ENCODE measurements around the gene EHMT1. TPM values are rescaled to one million over a fixed set of nuclear protein-coding genes. Genes with fewer than 3 reads are reported as not detected.

Gene EHMT1
- total RNA-seq, 1 donor from 2014 or later = 95.3 TPM

DNA sequence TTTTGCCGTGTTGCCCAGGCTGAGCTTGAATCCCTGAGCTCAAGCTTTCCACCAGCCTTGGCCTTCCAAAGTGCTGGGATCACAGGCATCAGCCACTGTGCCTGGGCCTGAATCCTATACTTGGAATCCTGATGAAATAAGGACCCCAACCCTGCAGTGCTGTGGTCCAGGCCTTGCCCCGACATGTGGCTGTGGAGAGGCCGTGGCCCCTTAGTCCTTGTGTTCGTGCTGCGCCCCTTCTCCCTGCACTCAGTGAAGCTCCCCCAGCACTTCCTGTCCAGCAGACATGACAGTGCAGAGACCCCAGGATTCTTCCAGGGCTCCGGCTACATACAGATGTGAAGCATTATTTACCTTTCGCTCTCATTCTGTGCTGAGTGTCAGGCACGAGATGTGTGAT, 52.9 kb downstream of the EHMT1 start:
- DNase-seq (ENCODE audit: low spot score) = no peak

DNA sequence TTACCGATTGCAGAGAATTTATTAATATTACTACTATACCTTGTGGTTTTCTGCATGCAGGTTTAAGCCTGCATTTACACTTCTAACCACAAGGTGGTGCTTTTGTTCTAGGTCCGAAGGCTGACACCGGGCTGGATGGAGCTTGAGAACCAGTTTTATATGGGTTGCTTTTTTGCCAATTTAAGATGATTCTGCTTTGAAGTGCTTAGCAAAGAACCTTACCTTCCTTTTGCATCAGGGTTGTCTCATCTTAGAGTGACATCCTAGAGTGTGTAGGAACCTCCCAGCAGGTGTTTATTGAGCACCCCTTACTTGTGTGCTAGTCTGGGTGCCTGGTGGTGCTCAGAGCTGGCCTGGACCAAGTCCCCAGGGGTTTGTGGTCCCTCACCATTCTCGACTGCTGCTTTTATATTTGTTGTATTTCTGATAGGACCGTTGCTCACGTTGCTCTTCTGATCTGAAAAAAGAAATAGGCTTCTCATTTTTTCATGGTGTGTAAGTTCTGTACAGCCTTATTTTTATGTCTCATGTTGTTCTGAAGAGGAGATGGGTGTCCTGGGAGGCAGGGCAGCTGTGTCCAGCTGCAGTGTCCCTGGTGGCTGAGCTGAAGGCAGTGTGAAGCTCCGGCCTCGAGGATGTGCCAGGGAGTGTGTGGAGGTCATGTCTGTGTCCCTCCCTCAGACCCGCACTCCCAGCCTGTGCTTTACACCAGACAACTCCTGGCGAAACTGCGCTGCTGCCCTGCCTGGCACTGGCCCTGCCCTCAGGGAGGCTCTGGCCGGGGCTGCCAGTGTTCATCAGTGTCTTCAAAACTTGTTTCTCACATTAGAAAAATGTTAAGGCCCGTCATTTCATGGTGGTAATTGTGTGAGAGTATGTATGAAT, 54.3 kb downstream of the EHMT1 start:
- DNase-seq (ENCODE audit: low spot score) = no peak

DNA sequence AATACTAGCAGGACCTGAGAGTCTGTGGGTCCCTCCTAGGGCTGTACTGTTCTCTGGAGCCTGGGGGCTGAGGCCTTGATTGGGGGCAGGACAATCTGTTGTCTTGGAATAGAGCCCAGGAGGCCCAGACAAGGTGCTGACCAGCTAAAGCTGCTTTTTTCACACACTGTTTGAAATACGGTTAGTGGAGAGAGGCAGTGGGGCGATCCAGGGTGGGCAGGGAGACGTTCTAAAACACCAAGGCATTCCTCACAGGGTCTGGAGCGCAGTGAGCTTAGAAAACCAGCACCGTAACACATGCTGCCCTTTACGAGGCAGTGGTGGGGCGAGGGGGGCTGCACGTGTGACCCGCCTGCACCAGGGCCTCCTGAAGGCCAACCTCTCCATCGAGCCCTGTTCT, 55.1 kb downstream of the EHMT1 start:
- DNase-seq (ENCODE audit: low spot score) = no peak

DNA sequence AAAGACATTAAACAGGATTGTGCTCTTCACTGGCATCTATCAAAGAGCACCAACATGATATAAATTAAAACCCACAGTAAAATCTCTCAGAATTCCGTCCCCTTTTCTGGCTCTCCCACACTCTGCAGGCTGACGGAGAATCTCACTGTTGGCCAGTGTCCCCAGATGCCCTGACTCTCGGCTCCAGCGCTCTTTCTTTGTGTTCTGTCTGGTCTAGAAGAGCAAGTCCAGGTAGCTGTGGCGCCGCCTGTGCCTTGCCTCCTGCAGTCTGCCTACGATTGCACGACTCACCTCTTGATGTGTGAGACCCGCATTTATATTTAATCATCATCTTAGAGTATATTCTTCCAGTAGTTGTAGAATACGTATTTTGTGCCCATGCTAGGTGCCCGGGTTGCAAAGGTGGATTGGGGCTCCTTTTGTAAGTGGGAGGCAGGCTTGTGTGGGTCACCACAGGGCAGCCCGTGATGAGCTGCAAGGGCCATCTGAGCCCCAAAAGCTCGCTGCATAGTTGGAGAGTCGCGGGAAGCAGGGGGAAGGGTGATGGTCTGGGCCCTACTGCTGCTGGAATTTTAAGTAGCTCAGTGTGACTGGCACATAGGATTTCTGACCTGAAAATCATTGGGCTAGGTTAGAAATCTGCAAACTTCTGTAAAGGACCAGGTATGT, 55.6 kb downstream of the EHMT1 start:
- no peak for DNase-seq (ENCODE audit: low spot score)

DNA sequence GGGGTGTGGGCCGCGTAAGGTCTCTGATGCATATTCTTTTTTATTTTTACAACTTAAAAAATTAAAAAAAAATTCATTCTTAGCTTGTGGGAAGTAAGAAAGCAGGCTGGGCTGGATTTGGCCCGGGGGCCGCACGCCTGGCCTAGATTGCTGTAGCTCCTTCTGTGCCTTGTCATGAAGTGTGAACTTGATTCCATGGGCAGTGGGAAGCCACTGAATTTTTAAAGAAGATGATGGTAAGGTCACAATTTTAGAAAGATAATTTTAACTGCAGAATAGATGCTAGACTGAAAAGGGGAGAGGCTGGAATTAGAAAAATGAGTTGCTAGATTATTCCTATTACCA, 56.1 kb downstream of the EHMT1 start:
- no peak for DNase-seq (ENCODE audit: low spot score)

DNA sequence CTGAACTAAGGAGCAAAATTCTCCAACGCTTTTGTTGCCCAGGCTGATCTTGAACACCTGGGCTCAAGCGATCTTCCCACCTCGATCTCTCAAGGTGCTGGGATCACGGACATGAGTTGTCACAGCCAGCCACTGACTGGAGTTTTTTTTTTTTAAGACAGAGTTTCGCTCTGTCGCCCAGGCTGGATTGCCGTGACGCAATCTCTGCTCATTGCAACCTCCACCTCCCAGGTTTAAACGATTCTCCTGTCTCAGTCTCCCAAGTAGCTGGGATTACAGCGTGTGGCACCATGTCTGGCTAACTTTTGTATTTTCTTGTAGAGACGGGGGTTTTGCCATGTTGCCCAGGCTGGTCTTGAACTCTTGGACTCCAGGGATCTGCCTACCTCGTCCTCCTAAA, 58.2 kb downstream of the EHMT1 start:
- no peak for DNase-seq (ENCODE audit: low spot score)

DNA sequence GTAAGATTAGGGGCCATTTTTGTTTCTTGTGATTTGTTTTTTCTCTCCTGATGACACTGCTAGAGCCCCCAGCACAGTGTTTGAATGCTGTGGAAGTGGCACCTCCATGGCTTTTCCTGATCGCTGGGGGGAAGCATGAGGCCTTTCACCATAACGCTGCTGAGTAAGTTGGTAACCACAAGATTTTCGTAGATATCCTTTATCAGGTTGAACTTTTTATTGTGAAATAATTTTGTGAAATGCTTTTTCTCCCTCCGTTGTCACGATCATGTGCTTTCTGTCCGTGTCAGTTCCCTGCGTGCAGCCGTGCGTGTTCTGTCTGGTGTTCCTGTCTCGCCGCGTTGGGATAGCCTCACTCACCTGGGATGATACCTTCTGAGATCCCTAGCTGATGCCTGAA, 59.4 kb downstream of the EHMT1 start:
- no peak for DNase-seq (ENCODE audit: low spot score)

DNA sequence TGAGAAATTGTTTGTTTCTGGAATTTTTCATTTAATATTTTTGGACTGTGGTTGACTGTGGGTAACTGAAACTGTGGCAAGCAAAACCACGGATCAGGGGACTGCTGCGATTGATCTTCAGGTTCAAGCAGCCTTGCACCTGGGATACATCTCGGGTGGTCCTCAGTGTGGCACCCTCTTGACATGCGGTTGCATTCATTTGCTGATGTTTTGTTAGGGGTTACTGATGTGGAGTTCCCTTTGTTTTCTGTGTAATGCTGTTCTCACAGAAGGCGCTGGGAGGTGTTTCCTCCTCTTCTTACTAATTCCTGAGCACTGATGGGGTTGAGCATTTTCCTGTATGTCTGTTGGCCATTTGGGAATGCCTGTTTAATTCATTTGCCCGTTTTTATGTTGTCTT, 60.4 kb downstream of the EHMT1 start:
- DNase-seq (ENCODE audit: low spot score) = no peak

DNA sequence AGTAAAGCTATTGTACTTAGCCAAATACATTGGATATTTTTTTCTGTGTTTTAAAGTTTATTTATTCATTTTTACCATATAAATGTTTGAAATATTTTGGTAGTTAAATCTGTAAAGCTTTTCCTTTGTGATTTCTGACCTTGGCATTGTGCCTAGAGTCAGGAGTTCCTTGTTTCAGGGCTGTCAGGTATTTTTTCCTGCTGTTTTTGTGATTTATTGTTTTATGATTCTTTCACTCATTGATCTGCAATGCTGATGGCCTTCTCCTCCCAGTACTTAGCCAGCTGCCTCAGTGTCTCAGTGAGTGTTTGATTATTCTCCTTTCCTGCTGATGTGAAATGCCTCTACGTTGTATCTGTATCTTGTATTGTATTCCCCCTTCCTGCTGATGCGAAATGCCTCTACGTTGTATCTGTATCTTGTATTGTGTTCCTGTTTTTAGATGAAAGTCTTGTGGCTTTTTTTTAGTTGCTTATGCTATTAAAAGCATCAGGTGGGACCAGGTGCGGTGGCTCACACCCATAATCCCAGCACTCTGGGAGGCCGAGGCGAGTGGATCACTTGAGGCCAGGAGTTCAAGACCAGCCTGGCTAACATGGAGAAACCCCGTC, 61.0 kb downstream of the EHMT1 start:
- no peak for DNase-seq (ENCODE audit: low spot score)

DNA sequence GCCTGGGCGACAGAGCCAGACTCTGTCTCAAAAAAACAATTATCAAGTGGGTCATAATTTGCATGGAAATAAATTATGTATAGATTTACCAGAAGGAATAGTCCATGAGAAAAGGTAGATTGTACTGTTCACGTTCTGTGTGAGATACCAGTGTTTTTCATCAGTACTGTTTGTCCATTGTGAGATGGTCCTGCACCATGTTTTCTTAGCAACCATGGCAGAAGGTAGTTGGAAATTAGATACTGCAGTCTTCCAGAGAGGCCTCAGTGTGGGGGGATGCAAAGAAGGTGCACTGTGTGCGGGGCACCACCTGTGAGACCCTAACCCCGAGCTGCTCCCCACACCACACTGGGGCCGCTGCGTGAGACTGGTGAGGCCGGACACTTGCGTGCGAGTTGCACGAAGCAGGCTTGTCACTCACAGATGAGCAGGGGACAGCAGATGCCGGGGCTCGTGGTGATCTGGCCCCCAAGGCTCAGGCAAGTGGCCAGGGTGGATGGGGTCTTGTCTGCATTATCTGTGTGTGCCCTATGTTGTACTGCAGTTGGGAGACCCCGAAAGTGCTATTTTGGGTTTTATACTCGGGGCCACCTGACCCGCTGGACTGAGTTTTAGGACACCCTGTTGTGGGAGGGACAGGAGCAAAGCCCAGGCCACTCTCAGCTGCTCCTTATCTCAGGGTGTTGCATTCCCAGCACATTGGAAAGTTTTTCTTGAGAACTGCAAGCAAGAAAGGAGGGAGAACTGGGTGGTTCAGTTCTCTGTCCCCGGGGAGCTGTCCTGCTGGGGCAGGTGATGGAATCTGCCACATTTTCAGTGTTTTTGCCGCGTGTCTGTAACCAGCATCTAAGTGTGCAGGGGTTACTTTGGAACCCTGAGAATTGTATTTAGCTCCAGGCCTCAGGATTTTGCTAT, 61.9 kb downstream of the EHMT1 start:
- DNase-seq (ENCODE audit: low spot score) = no peak

DNA sequence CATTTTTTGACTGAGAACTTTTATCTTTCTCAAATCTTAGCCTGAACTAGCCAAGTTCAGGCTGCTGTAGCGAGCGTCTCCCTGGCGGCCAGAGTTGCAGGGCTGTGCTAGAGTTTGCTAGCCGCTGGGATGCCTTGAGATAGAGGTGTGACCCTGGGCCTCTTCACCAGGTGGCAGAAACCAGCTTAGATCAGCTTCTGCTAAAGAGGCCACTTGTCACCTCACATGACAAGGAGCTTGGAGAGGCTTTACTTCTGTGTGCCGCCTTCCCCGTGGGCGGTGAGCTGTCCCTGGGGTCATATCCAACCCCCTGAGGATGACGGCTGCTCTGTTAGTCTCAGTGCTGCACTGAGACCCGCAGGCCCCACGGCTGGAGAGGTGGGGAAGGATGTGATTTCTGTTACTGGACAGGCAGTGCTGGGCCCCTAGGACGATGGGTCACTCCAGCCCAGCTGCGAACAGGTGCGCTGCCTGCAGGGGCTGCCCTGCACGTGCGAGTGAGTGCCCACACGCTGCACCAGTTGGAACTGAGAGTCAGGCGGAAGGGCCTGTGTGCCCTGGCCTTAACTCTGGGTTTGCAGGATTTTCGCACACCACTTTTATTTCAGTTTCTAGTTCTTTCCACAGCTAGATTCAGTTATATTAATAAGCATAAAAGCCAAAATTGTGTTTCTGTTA, 63.8 kb downstream of the EHMT1 start:
- DNase-seq (ENCODE audit: low spot score) = no peak

DNA sequence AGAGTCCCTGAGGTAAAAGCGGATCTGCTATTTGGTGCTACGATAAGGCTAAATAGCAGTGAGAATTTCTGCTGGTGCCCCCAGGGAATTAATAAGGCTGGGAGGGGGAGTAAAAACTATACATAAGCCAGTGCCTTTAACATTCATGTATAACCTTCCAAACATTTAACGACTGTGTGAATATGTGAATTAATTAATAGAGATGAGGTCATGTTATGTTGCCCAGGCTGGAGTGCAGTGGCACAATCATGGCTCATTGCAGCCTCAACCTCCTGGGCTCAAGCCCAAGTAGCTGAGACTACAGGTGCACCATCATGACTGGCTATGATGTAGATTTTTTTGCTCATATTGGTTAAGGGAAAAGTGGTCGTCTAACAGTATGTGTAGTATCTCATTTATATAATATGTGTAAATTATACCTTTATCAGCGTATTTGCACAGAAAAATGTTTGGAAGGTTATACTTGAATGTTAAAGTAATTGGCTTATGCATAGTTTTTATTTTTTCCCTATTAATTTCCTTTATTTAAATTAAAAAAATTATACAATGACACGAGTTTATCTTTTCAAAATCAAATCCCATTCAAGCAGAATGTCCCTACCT, 64.6 kb downstream of the EHMT1 start:
- no peak for DNase-seq (ENCODE audit: low spot score)

DNA sequence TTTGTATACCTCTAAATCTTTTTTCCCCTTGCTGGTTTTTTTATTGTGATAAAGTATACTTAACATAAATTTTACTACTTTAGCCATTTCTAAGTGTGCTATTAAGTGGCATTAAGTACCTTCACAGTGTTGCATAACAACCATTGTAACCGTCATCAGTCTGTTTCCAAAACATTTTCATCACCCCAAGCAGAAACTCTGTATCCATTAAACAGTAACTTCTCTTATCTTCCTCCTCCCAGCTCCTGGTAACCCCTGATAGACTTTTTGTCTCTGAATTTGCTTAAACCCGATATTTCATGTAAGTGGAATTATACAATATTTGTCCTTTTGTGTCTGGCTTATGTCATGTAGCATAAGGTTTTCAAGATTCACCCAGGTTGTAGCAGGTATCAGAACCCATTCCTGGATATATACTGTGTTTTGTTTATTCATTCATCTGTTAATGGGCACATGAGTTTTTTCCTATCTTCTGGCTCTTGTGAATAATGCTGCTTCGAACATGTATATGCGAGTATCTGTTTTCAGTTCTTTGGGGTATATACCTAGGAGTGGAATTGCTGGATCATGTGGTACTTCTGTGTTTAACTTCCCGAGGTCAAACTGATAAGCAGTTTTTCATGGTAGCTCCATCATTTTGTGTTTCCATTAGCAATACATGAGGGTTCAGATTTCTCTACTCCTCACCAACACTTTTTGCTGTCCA, 66.4 kb downstream of the EHMT1 start:
- no peak for DNase-seq (ENCODE audit: low spot score)

DNA sequence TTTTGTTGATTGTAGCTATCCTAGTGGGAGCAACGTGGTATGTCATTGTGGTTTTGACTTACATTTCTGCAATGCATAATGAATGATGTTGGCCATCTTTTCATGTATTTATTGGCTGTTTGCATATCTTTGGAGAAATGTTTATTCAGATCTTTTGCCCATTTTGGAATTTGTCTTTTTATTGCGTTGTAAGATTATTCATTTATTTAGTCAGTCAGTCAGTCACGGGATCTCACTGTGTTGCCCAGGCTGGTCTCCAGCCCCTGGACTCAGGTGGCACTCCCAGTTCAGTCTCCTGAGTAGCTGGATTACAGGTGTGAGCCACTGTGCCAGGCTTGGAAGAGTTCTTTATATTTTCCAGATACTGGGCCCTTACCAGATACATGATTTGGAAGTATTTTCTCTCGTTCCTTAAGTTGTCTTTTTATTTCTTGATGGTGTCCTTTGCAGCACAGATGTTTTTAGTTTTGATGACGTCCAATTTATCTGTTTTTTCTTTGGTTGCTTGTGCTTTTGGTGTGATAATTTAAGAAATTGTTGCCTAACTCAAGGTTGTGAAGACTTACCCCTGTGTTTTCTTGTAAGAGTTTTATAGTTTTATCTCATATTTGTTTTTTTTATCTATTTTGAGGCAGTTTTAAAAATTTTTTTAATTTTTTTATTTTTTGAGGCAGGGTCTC, 67.1 kb downstream of the EHMT1 start:
- DNase-seq (ENCODE audit: low spot score) = no peak

DNA sequence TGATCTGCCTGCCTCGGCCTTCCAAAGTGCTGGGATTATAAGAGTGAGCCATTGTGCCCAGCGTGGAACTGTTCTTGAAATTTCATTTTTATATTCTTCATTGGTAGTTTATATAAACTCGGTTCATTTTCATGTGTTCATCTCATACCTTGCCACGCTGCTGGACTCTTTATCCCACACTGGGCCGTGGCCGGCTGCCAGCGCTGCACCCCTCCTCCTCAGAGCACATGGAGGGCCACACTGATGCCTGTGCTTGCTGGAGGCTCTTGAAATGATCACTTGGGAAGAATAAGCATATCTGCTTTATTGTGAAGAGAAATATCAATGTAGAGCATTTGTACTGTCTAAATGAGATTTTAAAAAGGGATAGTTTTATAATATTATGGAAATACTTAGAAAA, 69.5 kb downstream of the EHMT1 start:
- DNase-seq (ENCODE audit: low spot score) = no peak

DNA sequence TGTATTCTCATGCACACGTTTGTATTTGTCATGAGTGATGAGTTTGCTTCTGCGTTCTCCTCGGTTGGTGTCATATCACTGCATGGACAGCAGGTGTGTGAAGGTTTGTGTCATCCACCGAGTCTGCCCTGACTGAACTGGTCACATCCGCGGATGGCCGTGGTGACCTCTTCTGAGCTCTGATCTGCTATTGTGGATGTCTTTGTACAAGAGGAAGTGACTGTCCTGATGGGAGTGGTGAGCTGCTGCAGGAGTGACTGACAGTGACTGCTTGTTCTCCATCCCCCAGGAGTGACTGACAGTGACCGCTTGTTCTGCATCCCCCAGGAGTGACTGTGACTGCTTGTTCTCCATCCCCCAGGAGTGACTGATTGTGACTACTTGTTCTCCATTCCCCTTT, 69.9 kb downstream of the EHMT1 start:
- DNase-seq (ENCODE audit: low spot score) = no peak

DNA sequence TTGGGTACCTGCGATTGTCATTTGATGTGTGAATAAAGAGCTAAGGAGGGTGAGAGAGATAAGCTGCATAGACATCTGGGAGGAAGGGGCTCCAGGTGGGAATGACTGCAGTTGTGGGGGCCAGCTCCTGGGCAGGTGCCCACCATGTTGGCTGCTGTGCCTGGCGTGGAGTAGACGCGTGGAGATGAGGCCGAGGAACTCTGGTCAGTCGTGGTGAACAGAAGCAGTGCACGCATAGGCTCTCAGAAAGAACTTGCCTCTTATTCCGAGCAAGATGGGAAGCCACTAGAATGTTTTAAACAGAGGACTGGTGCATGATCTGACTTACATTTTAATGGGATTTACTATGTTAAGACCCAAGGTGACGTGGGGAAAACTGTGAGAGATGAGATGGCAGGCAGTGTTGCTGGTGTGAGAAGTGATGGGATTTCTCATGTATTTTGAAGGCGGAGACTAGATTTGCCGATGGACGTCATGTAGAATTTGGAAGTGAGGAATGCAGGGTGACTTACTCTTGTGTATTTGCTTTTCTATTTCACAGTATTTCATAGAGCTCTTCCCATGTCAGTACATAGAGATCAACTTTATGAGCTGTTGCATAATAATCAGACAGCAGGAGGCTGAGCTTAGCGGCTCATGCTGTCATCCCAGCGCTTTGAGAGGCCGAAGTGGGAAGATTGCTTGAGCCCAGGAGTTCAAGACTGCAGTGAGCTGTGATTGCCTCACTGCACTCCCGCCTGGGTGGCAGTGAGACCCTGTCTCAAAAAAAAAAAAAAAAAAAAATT, 71.1 kb downstream of the EHMT1 start:
- no peak for DNase-seq (ENCODE audit: low spot score)

DNA sequence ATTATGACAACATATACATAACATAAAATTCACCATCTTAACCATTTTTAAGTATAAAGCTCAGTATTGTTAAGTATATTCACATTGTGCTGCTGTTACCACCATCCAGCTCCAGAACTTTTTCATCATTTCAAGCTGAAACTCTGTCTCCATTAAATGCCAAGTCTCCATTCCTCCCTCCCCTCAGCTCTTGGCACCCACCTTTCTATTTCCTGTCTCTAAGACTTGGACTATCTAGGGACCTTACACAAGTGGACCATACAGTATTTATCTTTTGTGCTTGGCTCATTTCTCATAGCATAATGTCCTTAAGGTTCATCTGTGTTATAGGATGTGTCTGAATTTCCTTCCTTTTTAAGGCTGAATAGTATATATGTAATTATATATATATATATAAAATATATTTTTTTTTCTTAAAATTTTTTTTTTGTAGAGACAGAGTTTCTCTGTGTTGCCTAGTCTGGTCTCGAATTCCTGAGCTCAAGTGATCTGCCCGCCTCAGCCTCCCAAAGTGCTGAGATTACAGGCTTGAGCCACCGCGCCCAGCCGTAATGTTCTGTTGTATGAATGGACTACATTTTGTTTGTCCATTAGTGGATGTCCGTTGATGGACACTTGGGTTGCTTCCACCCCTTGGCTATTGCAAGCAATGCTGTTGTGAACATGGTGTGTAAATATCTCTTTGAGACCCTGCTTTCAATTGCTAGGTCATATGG, 72.3 kb downstream of the EHMT1 start:
- no peak for DNase-seq (ENCODE audit: low spot score)

Measured in mesenteric fat pad (tissue), 1 donor.